ENCODE data around the gene PAK6.

Gene PAK6

DNA sequence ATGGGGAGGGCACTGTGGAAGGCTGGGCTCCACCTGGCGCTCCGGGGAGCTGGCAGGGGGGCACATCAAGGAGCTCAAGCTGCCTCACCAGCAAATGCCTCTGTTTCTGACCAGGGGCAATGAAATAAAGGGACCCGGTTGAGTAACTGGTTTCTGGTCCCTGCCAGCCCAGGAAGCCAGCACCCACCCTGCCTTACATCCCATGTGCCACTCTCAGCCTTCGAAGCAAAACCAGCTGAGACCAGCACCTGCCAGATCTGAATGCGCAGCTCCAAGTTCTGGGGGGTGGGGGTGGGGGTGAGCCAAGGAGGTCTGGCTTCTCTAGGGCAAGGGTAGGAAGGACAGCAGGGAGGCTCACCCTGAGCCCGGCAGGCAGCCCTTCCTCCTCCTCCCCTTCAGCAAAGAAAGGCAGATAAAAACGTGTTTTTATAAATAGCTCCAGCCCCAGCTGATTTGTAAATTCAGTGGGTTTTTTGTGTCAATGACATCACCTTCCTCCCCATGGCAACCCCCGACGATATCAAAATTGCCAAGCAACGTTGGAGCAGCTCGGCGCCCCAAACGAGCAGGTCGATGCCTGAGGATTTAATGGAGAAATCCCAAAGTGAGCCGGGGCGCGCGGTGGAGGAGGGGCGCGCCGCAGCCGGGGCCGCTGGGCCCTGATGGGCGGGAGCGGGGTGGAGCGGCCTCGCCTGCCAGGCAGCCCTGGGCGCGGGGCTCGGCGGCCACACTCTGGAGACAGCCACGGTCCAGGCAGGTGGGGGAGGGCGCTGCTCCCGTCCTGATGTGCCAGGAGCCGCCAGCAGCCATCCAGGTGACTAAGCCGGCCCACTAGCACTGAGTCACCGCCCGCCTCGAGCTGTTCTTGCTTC lies at the start of gene PAK6:
TSS of gene PAK6 (plus strand) at position 532 of the 872 bp plus-strand sequence. CDS start 25,723 bp downstream, outside the sequence.
- peaks cover 22% of the 10 kb centered on the region for H3K4me1 ChIP-seq (ENCODE audit: insufficient read depth, low read length)
- no peaks in the 10 kb centered on the region for H3K9me3 ChIP-seq (ENCODE audit: control insufficient read depth, insufficient read depth, low read length)
- H3K9ac ChIP-seq (ENCODE audit: low read depth, low read length), result peak within 1 kb of the TSS; percentile 39
- H3K36me3 ChIP-seq (ENCODE audit: insufficient read depth, low read length), result no peaks in the 10 kb centered on the region

DNA sequence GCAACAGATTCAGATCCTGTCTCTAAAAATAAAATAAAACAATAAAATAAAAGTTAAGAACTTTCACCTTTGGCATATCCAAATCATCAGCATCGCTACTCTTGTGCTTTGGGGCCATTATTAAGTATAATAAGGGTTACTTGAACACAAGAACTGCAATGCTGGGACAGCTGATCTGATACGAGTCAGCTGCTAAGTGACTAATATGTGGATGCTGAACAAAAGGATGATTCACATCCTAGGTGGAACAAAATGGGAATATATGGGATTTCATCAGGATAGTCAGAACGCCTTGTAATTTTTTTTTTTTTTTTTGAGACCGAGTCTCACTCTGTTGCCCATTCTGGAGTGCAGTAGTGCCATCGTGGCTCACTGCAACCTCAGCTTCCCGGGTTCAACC lies 48.3 kb upstream of the PAK6 start:
- H3K9me3 ChIP-seq (ENCODE audit: control insufficient read depth, insufficient read depth, low read length), result no peaks in the 10 kb centered on the region
- H3K4me1 ChIP-seq (ENCODE audit: insufficient read depth, low read length), result no peaks in the 10 kb centered on the region
- no peak overlapping the region for H3K9ac ChIP-seq (ENCODE audit: low read depth, low read length)
- H3K36me3 ChIP-seq (ENCODE audit: insufficient read depth, low read length), result peaks cover 10% of the 10 kb centered on the region

DNA sequence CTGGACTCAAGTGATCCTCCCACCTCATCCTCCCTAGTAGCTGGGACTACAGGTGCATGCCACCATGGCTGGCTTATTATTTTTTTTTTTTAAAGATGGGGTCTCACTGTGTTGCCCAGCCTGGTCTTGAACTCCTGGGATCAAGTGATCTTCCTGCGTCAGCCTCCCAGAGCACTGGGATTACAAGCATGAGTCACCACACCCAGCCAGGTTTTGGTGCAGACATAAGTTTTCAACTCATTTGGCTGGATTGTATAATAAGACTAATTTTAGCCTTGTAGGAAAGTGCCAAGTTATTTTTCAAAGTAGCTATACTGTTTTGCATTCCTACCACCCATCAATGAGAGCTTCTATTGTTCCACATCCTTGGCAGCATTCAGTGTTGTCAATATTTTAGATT lies 45.9 kb upstream of the PAK6 start:
- Histone ChIP-seq H3K9ac (ENCODE audit: low read depth, low read length) (no peak overlapping the region), H3K9me3 (ENCODE audit: control insufficient read depth, insufficient read depth, low read length) (no peaks in the 10 kb centered on the region), H3K36me3 (ENCODE audit: insufficient read depth, low read length) (peaks cover 21% of the 10 kb centered on the region), H3K4me1 (ENCODE audit: insufficient read depth, low read length) (no peaks in the 10 kb centered on the region)

GRCh38 chr15:40197434-40197833 lies 41.4 kb upstream of the PAK6 start:
- H3K36me3 ChIP-seq (ENCODE audit: insufficient read depth, low read length), result peaks cover 38% of the 10 kb centered on the region
- no peak overlapping the region for H3K9ac ChIP-seq (ENCODE audit: low read depth, low read length)
- H3K4me1 ChIP-seq (ENCODE audit: insufficient read depth, low read length), result no peaks in the 10 kb centered on the region
- no peaks in the 10 kb centered on the region for H3K9me3 ChIP-seq (ENCODE audit: control insufficient read depth, insufficient read depth, low read length)

- Histone ChIP-seq H3K9me3 (ENCODE audit: control insufficient read depth, insufficient read depth, low read length) (no peaks in the 10 kb centered on the region), H3K36me3 (ENCODE audit: insufficient read depth, low read length) (peaks cover 41% of the 10 kb centered on the region), H3K4me1 (ENCODE audit: insufficient read depth, low read length) (no peaks in the 10 kb centered on the region), H3K9ac (ENCODE audit: low read depth, low read length) (no peak overlapping the region)
These were observed 40.3 kb upstream of the PAK6 start for GRCh38 chr15:40198355-40199085.

DNA sequence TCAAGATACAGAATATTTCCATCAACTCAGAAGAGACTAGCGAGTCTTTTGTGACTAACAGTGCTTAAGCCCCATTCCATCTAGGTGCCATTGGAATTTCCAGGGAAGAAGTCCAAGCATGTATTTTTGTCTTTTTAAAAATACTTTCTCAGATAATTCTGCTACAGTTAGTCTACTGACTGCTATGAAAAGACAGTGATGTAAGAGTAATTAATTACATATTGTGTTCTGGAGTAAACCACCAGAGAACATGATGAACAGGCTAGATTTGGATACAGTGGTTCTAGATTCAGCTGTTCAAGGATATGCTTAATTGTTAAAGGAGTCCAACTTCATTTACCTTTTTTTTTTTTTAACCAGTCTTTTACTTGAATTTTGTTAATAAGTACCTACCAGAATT lies 34.8 kb upstream of the PAK6 start:
- Histone ChIP-seq H3K4me1 (ENCODE audit: insufficient read depth, low read length) (no peaks in the 10 kb centered on the region), H3K9ac (ENCODE audit: low read depth, low read length) (no peak overlapping the region), H3K9me3 (ENCODE audit: control insufficient read depth, insufficient read depth, low read length) (no peaks in the 10 kb centered on the region), H3K36me3 (ENCODE audit: insufficient read depth, low read length) (peaks cover 25% of the 10 kb centered on the region)

DNA sequence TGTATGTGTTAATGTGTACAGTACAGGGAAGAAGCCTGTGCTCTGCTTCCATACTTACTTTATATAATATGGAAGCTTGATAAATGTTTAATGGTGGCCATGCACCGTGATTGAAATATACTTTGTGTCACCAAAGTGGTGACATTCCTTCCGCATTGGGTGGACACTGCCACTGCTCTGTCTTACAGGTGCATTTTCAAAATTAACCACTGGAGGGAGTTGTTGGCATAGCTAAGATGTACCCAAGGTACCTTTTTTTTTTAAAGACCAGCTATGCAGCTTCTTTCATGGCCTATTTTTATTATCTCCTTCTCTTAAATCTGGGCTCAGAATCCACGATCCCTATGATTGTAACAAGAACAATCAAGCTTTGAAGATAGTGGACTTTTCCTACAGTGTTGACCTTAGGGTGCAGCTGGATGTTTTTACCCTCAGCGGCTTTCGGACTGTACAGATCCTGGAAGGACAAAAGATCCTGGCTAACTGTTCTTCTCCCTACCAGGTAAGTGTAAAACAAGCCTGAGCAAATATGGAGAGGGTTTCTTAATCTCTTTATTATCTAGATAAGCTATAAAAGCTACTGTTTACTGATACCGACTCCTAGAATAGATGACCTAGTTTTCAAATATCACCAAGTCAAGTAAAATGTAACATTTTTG lies 21.6 kb upstream of the PAK6 start:
- Histone ChIP-seq H3K4me1 (ENCODE audit: insufficient read depth, low read length) (no peaks in the 10 kb centered on the region), H3K9me3 (ENCODE audit: control insufficient read depth, insufficient read depth, low read length) (no peaks in the 10 kb centered on the region), H3K9ac (ENCODE audit: low read depth, low read length) (no peak overlapping the region), H3K36me3 (ENCODE audit: insufficient read depth, low read length) (peaks cover 21% of the 10 kb centered on the region)

DNA sequence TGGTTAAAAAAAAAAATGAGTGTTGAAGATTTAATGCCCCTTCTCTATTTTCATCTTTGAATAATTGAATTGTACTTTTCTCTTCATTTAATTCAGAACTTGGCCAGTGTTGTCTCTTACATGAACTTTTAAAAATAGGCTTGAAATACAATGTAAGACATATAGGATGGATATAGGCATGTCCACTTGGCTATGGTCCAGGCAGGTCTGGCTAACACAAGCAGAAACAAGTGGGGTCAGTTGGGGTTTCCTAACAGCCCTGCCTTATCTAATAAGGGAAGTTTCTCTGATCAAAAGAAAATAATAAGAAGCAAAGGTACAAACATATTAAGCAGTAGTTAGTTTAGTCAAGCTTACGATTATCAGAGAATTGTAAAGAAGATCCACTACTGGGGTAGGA lies 19.1 kb upstream of the PAK6 start:
- Histone ChIP-seq H3K36me3 (ENCODE audit: insufficient read depth, low read length) (peaks cover 20% of the 10 kb centered on the region), H3K9ac (ENCODE audit: low read depth, low read length) (no peak overlapping the region), H3K4me1 (ENCODE audit: insufficient read depth, low read length) (no peaks in the 10 kb centered on the region), H3K9me3 (ENCODE audit: control insufficient read depth, insufficient read depth, low read length) (no peaks in the 10 kb centered on the region)

GRCh38 chr15:40222131-40222530 lies 16.7 kb upstream of the PAK6 start:
- no peaks in the 10 kb centered on the region for H3K9me3 ChIP-seq (ENCODE audit: control insufficient read depth, insufficient read depth, low read length)
- H3K4me1 ChIP-seq (ENCODE audit: insufficient read depth, low read length), result no peaks in the 10 kb centered on the region
- no peak overlapping the region for H3K9ac ChIP-seq (ENCODE audit: low read depth, low read length)
- H3K36me3 ChIP-seq (ENCODE audit: insufficient read depth, low read length), result peaks cover 20% of the 10 kb centered on the region

- H3K9ac ChIP-seq (ENCODE audit: low read depth, low read length), result no peak overlapping the region
- no peaks in the 10 kb centered on the region for H3K4me1 ChIP-seq (ENCODE audit: insufficient read depth, low read length)
- peaks cover 4% of the 10 kb centered on the region; the same call in 1 of the 2 replicates for H3K36me3 ChIP-seq (ENCODE audit: insufficient read depth, low read length)
- H3K9me3 ChIP-seq (ENCODE audit: control insufficient read depth, insufficient read depth, low read length), result no peaks in the 10 kb centered on the region
These were observed 12.1 kb upstream of the PAK6 start for GRCh38 chr15:40226736-40227135.

DNA sequence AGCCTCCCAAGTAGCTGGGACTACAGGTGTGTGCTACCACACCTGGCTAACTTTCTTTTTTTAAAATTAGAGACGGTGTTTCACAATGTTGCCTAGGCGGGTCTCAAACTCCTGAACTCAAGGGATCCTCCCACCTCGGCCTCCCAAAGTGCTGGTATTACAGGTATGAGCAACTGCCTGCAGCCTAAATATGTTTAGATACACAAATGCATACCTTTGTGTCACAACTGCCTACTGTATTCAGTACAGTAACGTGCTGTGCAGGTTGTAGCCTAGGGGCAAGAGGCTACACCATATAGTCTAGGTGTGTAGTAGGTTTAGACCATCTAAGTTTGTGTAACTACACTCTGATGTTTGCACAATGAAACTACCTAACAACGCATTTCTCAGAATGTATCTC lies 9.5 kb upstream of the PAK6 start:
- H3K9me3 ChIP-seq (ENCODE audit: control insufficient read depth, insufficient read depth, low read length), result no peaks in the 10 kb centered on the region
- H3K36me3 ChIP-seq (ENCODE audit: insufficient read depth, low read length), result no peaks in the 10 kb centered on the region; the same call in 1 of the 2 replicates
- H3K9ac ChIP-seq (ENCODE audit: low read depth, low read length), result no peak overlapping the region
- peaks cover 4% of the 10 kb centered on the region; the same call in 1 of the 2 replicates for H3K4me1 ChIP-seq (ENCODE audit: insufficient read depth, low read length)

GRCh38 chr15:40229956-40230355 lies 8.9 kb upstream of the PAK6 start:
- Histone ChIP-seq H3K9me3 (ENCODE audit: control insufficient read depth, insufficient read depth, low read length) (no peaks in the 10 kb centered on the region), H3K9ac (ENCODE audit: low read depth, low read length) (no peak overlapping the region), H3K36me3 (ENCODE audit: insufficient read depth, low read length) (no peaks in the 10 kb centered on the region; the same call in 1 of the 2 replicates), H3K4me1 (ENCODE audit: insufficient read depth, low read length) (peaks cover 8% of the 10 kb centered on the region; the same call in 1 of the 2 replicates)

GRCh38 chr15:40232625-40233070 lies 6.2 kb upstream of the PAK6 start:
- Histone ChIP-seq H3K36me3 (ENCODE audit: insufficient read depth, low read length) (no peaks in the 10 kb centered on the region; the same call in 1 of the 2 replicates), H3K9me3 (ENCODE audit: control insufficient read depth, insufficient read depth, low read length) (no peaks in the 10 kb centered on the region), H3K9ac (ENCODE audit: low read depth, low read length) (no peak overlapping the region), H3K4me1 (ENCODE audit: insufficient read depth, low read length) (peaks cover 8% of the 10 kb centered on the region; the same call in 1 of the 2 replicates)
